ENCODE measurements around the gene ARHGEF10L. TPM values are rescaled to one million over a fixed set of nuclear protein-coding genes. Genes with fewer than 3 reads are reported as not detected.

Gene ARHGEF10L, protein sequence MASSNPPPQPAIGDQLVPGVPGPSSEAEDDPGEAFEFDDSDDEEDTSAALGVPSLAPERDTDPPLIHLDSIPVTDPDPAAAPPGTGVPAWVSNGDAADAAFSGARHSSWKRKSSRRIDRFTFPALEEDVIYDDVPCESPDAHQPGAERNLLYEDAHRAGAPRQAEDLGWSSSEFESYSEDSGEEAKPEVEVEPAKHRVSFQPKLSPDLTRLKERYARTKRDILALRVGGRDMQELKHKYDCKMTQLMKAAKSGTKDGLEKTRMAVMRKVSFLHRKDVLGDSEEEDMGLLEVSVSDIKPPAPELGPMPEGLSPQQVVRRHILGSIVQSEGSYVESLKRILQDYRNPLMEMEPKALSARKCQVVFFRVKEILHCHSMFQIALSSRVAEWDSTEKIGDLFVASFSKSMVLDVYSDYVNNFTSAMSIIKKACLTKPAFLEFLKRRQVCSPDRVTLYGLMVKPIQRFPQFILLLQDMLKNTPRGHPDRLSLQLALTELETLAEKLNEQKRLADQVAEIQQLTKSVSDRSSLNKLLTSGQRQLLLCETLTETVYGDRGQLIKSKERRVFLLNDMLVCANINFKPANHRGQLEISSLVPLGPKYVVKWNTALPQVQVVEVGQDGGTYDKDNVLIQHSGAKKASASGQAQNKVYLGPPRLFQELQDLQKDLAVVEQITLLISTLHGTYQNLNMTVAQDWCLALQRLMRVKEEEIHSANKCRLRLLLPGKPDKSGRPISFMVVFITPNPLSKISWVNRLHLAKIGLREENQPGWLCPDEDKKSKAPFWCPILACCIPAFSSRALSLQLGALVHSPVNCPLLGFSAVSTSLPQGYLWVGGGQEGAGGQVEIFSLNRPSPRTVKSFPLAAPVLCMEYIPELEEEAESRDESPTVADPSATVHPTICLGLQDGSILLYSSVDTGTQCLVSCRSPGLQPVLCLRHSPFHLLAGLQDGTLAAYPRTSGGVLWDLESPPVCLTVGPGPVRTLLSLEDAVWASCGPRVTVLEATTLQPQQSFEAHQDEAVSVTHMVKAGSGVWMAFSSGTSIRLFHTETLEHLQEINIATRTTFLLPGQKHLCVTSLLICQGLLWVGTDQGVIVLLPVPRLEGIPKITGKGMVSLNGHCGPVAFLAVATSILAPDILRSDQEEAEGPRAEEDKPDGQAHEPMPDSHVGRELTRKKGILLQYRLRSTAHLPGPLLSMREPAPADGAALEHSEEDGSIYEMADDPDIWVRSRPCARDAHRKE (N-terminal part only)
- total RNA-seq, result 0.69 and 0.76 TPM in 2 replicates

DNA sequence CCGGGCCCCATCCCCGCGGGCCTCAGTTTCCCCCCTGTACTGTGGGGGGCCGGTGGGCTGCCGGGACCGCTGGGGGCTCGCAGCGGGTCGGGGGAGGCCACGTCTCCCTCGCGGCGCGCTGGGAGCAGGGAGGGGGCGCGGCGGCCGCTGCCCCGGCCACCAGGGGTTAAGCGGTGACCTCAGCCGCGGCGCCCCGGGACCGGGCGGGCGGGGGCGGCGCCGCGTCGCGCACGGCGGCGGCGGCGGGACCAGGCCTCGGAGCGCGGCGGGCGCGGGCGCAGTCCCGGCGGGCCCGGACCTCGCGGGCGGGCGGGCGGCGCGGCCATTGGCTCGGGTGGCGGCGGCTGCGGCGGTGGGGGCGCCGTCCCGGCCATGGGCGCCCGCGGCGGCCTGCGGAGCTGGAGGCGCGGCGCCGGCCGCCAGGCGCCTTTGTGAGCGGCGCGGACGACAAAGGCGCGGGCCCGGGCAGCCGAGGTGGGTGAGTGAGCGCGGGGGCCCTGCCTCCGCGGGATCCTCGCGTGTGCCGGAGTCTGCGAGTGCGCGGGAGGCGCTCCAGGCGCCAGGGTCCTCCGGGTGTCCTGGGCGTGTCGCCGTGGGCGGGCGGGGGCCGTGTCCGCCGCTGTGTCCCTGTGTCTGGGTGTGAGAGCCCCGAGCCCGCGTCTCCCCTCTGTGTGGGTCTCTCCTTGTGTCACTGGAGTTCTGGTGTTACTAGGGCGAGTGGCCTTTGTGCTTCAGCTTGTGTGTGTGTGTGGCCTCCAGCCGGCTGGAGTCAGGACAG lies at the start of gene ARHGEF10L:
Gene ARHGEF10L, plus strand, starts transcription at position 222 of the 778 bp plus-strand sequence. CDS start 40,898 bp downstream, outside the sequence.

Other genes with a start within 250 kb of the ARHGEF10L start
- not detected in 2 replicates for gene PADI4, start 231.5 kb upstream of the ARHGEF10L start, total RNA-seq
- not detected in 2 replicates for gene PADI6, start 167.5 kb upstream of the ARHGEF10L start, total RNA-seq
- 64.2 and 75.7 TPM in 2 replicates for gene RCC2, start 100.0 kb upstream of the ARHGEF10L start, total RNA-seq
- gene ACTL8, start 215.6 kb downstream of the ARHGEF10L start, total RNA-seq, result not detected in 2 replicates